Trophoblast cell (in vitro differentiated cells and primary cell): Measurements from ENCODE around the gene PAQR4.
A peak's percentile ranks its signal among the peaks of the same experiment; 100 is the strongest.

Experiments
- DNase-seq, 2 donors: peaks; one replicate each; pipeline ENCODE4 v3.0.0-alpha.2; 2016
- H2AFZ ChIP-seq: 2 replicates; pipeline ENCODE4 v1.6.1; 2013; ENCODE audit warnings: low read length, moderate library complexity, mild to moderate bottlenecking; ENCODE audit not compliant: insufficient read depth, poor library complexity
- H2AK5ac ChIP-seq: 2 replicates; pipeline ENCODE4 v1.6.1; 2013; ENCODE audit warnings: mild to moderate bottlenecking, low read length
- H2BK120ac ChIP-seq: 2 replicates; pipeline ENCODE4 v1.6.1; 2013; ENCODE audit warnings: low read length, mild to moderate bottlenecking, moderate library complexity; ENCODE audit not compliant: insufficient read depth, poor library complexity
- H2BK12ac ChIP-seq: 2 replicates; pipeline ENCODE4 v1.6.1; 2013; ENCODE audit warnings: mild to moderate bottlenecking, low read length, moderate library complexity
- H2BK5ac ChIP-seq: 2 replicates; pipeline ENCODE4 v1.6.1; 2013; ENCODE audit warnings: low read length, low read depth, moderate library complexity, mild to moderate bottlenecking; ENCODE audit not compliant: poor library complexity
- H3K14ac ChIP-seq: 2 replicates; pipeline ENCODE4 v1.6.1; 2013; ENCODE audit warnings: mild to moderate bottlenecking, low read length
- H3K18ac ChIP-seq: 2 replicates; pipeline ENCODE4 v1.6.1; 2013; ENCODE audit warnings: mild to moderate bottlenecking, low read length
- H3K23ac ChIP-seq: 2 replicates; pipeline ENCODE4 v1.6.1; 2013; ENCODE audit warnings: low read length
- H3K27ac ChIP-seq: 2 replicates; pipeline ENCODE4 v1.5.1; 2013; ENCODE audit warnings: low read depth, mild to moderate bottlenecking, inconsistent platforms, low read length, moderate library complexity
- H3K27me3 ChIP-seq: 2 replicates; pipeline ENCODE4 v1.6.1; 2013; ENCODE audit warnings: inconsistent platforms, mild to moderate bottlenecking, low read length, moderate library complexity; ENCODE audit not compliant: insufficient read depth
- H3K36me3 ChIP-seq, 2 experiments: 1 replicate in 1 of 2; 2 replicates in 1 of 2; pipeline ENCODE4 v1.6.1; 2013; ENCODE audit warnings: low read length in 2 of 2, mild to moderate bottlenecking in 2 of 2, moderate library complexity in 1 of 2; ENCODE audit not compliant: insufficient read depth in 2 of 2, control insufficient read depth in 1 of 2
- H3K4ac ChIP-seq: 2 replicates; pipeline ENCODE4 v1.6.1; 2013; ENCODE audit warnings: low read depth, mild to moderate bottlenecking, low read length, moderate library complexity
- H3K4me1 ChIP-seq, 2 experiments: 1 replicate in 1 of 2; 2 replicates in 1 of 2; pipeline ENCODE4 v1.6.1; 2013; ENCODE audit warnings: low read length in 2 of 2, mild to moderate bottlenecking in 2 of 2, moderate library complexity in 1 of 2; ENCODE audit not compliant: insufficient read depth in 2 of 2, control insufficient read depth in 1 of 2
- H3K4me2 ChIP-seq: 2 replicates; pipeline ENCODE4 v1.6.1; 2013; ENCODE audit warnings: inconsistent platforms, mild to moderate bottlenecking, low read length, moderate library complexity
- H3K4me3 ChIP-seq: 2 replicates; pipeline ENCODE4 v1.5.1; 2013; ENCODE audit warnings: mild to moderate bottlenecking, low read depth, low read length, inconsistent platforms
- H3K79me1 ChIP-seq: one replicate; pipeline ENCODE4 v1.6.1; 2013; ENCODE audit warnings: low read length
- H3K79me2 ChIP-seq: 2 replicates; pipeline ENCODE4 v1.6.1; 2013; ENCODE audit warnings: low read length, mild to moderate bottlenecking; ENCODE audit not compliant: control insufficient read depth, insufficient read depth, poor library complexity
- H3K9ac ChIP-seq: 2 replicates; pipeline ENCODE4 v1.6.1; 2013; ENCODE audit warnings: mild to moderate bottlenecking, low read length
- H3K9me3 ChIP-seq: 2 replicates; pipeline ENCODE4 v1.6.1; 2013; ENCODE audit warnings: low read depth, mild to moderate bottlenecking, control low read depth, inconsistent platforms, low read length; ENCODE audit not compliant: insufficient read depth
- H4K12ac ChIP-seq: 2 replicates; pipeline ENCODE4 v1.6.1; 2013; ENCODE audit warnings: low read depth, mild to moderate bottlenecking, low read length, moderate library complexity
- H4K8ac ChIP-seq: 2 replicates; pipeline ENCODE4 v1.6.1; 2013; ENCODE audit warnings: low read depth, mild to moderate bottlenecking, low read length, moderate library complexity
- H4K91ac ChIP-seq: one replicate; pipeline ENCODE4 v1.6.1; 2013; ENCODE audit warnings: low read depth, mild to moderate bottlenecking, low read length, moderate library complexity
- WGBS: extraction: QIAGEN DNeasy Blood & Tissue Kit; methylation state at CpG from one replicate; pipeline ENCODE4 v1.1.7; 2013; ENCODE audit warnings: missing lambda C conversion rate; ENCODE audit not compliant: insufficient read length, insufficient coverage; ENCODE audit errors: extremely low coverage; 5-methylcytosine and 5-hydroxymethylcytosine counted together

Gene PAQR4

DNA sequence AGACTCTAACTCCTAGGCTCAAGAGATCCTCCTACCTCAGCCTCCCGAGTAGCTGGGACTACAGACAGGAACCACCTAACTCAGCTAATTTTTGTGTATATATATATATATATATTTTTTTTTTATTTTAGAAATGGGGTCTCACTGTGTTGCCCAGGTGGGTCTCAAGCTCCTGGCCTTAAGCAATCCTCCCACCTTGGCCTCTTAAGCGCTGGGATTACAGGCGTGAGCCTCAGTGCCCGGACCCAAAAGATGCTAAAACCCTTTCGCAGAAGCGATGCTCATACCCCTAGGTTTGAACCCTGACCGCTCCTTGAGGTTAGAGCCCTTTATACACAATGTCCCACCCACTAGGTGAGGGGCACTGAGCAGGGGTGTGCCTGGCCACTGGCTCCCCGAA lies 41.4 kb downstream of the PAQR4 start:
- WGBS = no CpG with 5 or more reads among the region's 8 CpGs
- H3K4me3 ChIP-seq = no peak overlapping the region
- peak overlapping the region; percentile 86 for H4K91ac ChIP-seq
- peak overlapping the region; percentile 98 for H2BK12ac ChIP-seq
- peak overlapping the region; percentile 93 for H2AK5ac ChIP-seq
- peaks cover 9% of the 10 kb centered on the region for H3K79me2 ChIP-seq
- H3K18ac ChIP-seq = peak overlapping the region; percentile 55
- no peak overlapping the region for H4K12ac ChIP-seq
- H2AFZ ChIP-seq = no peak overlapping the region
- peak overlapping the region; percentile 51 for H3K4me2 ChIP-seq
- H3K36me3 ChIP-seq = peaks cover 14 to 15% of the 10 kb centered on the region in 2 experiments
- peak overlapping the region; percentile 84 for H2BK5ac ChIP-seq
- H4K8ac ChIP-seq = peak overlapping the region; percentile 8
- no peaks in the 10 kb centered on the region for H3K9me3 ChIP-seq
- peaks cover 45% of the 10 kb centered on the region for H3K79me1 ChIP-seq
- peak overlapping the region; percentile 25 for H3K4ac ChIP-seq
- H3K27ac ChIP-seq = peak overlapping the region; percentile 94
- peak overlapping the region; percentile 77 for H2BK120ac ChIP-seq
- H3K27me3 ChIP-seq = no peaks in the 10 kb centered on the region
- H3K9ac ChIP-seq = no peak overlapping the region
- H3K4me1 ChIP-seq = peaks cover 56 to 76% of the 10 kb centered on the region in 2 experiments
- H3K23ac ChIP-seq = no peak overlapping the region
- H3K14ac ChIP-seq = peak overlapping the region; percentile 71
- no peak for DNase-seq

- Histone ChIP-seq H3K36me3 (peaks cover 18 to 23% of the 10 kb centered on the region in 2 experiments), H3K4ac (no peak overlapping the region), H3K18ac (peak overlapping the region; percentile 42), H3K27me3 (no peaks in the 10 kb centered on the region), H3K14ac (peak overlapping the region; percentile 36), H4K91ac (peak overlapping the region; percentile 64), H2BK120ac (peak overlapping the region; percentile 29), H3K4me2 (peak overlapping the region; percentile 24), H2BK12ac (peak overlapping the region; percentile 55), H3K23ac (no peak overlapping the region), H2AFZ (no peak overlapping the region), H4K8ac (no peak overlapping the region), H3K79me2 (peaks cover 20% of the 10 kb centered on the region), H2AK5ac (peak overlapping the region; percentile 55), H2BK5ac (no peak overlapping the region), H4K12ac (no peak overlapping the region), H3K9ac (no peak overlapping the region), H3K9me3 (peaks cover 3% of the 10 kb centered on the region), H3K4me3 (no peak overlapping the region), H3K79me1 (peaks cover 45% of the 10 kb centered on the region), H3K27ac (no peak overlapping the region), H3K4me1 (peaks cover 49 to 72% of the 10 kb centered on the region in 2 experiments)
- no CpG with 5 or more reads among the region's 19 CpGs for WGBS
- DNase-seq = no peak
These were observed 43.1 kb downstream of the PAQR4 start for GRCh38 chr16:3012246-3012645.

DNA sequence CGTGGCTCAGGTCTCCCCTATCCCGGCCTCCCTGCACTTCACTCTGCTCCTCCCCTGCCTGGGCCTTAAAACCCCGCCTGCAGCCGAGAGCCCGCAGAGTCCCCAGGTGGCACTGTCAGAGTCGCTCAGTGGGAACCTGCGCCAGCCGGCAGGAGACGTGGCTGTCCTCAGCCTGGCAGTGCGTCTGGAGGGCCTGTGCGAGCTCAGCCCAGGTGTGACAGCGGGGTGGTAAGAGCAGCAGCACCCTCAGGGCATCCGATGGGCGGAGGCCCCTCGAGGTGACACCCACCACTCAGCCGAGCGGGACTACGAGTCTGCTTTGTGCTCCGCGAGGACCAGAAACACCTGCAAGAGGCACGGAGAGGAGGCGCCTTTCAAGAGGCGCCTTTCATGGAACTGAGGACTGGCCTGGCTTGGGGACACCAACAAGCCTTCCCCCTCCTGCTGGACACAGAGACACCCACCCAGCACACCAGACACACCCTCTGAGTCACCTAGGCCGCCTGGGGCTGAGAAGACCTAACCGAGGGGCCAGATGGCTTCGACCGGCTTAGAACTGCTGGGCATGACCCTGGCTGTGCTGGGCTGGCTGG lies 43.8 kb downstream of the PAQR4 start, which contains the start of gene CLDN9:
CLDN9 (plus strand) TSS at position 96 of the 593 bp plus-strand sequence; CDS start at position 536, 440 bp downstream.
- Histone ChIP-seq H3K79me2 (peaks cover 24% of the 10 kb centered on the region), H3K4me1 (peaks cover 42 to 65% of the 10 kb centered on the region in 2 experiments), H3K9me3 (peaks cover 3% of the 10 kb centered on the region), H3K27ac (peak within 1 kb of the TSS; percentile 22), H3K4ac (peak within 1 kb of the TSS; percentile 41), H4K91ac (peak within 1 kb of the TSS; percentile 64), H3K36me3 (peaks cover 18 to 23% of the 10 kb centered on the region in 2 experiments), H2BK12ac (peak within 1 kb of the TSS; percentile 84), H2BK5ac (no peak within 1 kb of the TSS), H3K27me3 (no peaks in the 10 kb centered on the region), H3K18ac (peak within 1 kb of the TSS; percentile 52), H3K14ac (peak within 1 kb of the TSS; percentile 49), H2BK120ac (peak within 1 kb of the TSS; percentile 59), H2AFZ (no peak within 1 kb of the TSS), H3K9ac (no peak within 1 kb of the TSS), H3K23ac (no peak within 1 kb of the TSS), H4K8ac (no peak within 1 kb of the TSS), H4K12ac (no peak within 1 kb of the TSS), H2AK5ac (peak within 1 kb of the TSS; percentile 55), H3K4me3 (peak within 1 kb of the TSS; percentile 7), H3K79me1 (peaks cover 47% of the 10 kb centered on the region), H3K4me2 (peak within 1 kb of the TSS; percentile 24)
- no CpG with 5 or more reads among the region's 27 CpGs for WGBS
- DNase-seq = peak; percentile 38 to 57

DNA sequence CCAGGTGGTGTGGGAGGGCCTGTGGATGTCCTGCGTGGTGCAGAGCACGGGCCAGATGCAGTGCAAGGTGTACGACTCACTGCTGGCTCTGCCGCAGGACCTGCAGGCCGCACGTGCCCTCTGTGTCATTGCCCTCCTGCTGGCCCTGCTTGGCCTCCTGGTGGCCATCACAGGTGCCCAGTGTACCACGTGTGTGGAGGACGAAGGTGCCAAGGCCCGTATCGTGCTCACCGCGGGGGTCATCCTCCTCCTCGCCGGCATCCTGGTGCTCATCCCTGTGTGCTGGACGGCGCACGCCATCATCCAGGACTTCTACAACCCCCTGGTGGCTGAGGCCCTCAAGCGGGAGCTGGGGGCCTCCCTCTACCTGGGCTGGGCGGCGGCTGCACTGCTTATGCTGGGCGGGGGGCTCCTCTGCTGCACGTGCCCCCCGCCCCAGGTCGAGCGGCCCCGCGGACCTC lies 44.4 kb downstream of the PAQR4 start:
- Histone ChIP-seq H3K27ac (no peak overlapping the region), H3K4ac (no peak overlapping the region), H3K79me2 (peaks cover 22% of the 10 kb centered on the region), H3K9ac (no peak overlapping the region), H4K12ac (no peak overlapping the region), H3K4me3 (peak overlapping the region; percentile 7), H4K91ac (no peak overlapping the region), H3K27me3 (no peaks in the 10 kb centered on the region), H3K36me3 (peaks cover 18 to 23% of the 10 kb centered on the region in 2 experiments), H4K8ac (no peak overlapping the region), H3K23ac (no peak overlapping the region), H3K79me1 (peaks cover 42% of the 10 kb centered on the region), H3K14ac (no peak overlapping the region), H3K4me2 (no peak overlapping the region), H2BK12ac (no peak overlapping the region), H3K18ac (peak overlapping the region; percentile 17), H3K4me1 (peaks cover 38 to 60% of the 10 kb centered on the region in 2 experiments), H3K9me3 (peaks cover 3% of the 10 kb centered on the region), H2BK120ac (no peak overlapping the region), H2AK5ac (no peak overlapping the region), H2AFZ (no peak overlapping the region), H2BK5ac (no peak overlapping the region)
- no CpG with 5 or more reads among the region's 27 CpGs for WGBS
- no peak for DNase-seq
